H1 (cell line): ENCODE results near the gene AP2A2. TPM values are rescaled to one million over a fixed set of nuclear protein-coding genes. Genes with fewer than 3 reads are reported as not detected.

Experiments used
- BACH1 ChIP-seq: IDR thresholded peaks from 2 replicates; pipeline ENCODE4 v1.6.1; 2012; ENCODE audit warnings: low read length, improper control_type of control experiment
- CTBP2 ChIP-seq: IDR thresholded peaks from 2 replicates; pipeline ENCODE4 v1.7.0; 2011; ENCODE audit warnings: borderline replicate concordance, mild to moderate bottlenecking, moderate library complexity, mixed read lengths, low read length; ENCODE audit not compliant: insufficient read depth, insufficient read length
- polyA plus RNA-seq, 7 experiments: library from polyadenylated mRNA; depleted of rRNA in 3 of 7; stranded (reverse) in 5 of 7; unstranded in 2 of 7; fragments of >200 nt in 5 of 7; fragments of 200-250 nt in 2 of 7; gene quantifications; 1 replicate in 5 of 7; 2 replicates in 1 of 7; 4 replicates in 1 of 7; pipeline versions ENCODE4 v1.2.1 to v1.2.3, GENCODE V29; 2011 to 2013; ENCODE audit warnings: missing spikeins in 2 of 7, mixed read lengths in 2 of 7
- total RNA-seq: library from RNA; stranded (reverse); fragmentation: NEBNext Ultra II Directional; extraction: Animal tissue kit (Norgen Biotek cat#: 25700); gene quantifications from 2 replicates; pipeline ENCODE4 v1.2.1, GENCODE V29; 2021

AP2A2 gene
- total and polyA plus RNA-seq, 2 of the 8 experiments (the other 6 are each of a cell fraction or from before 2014, with no cell fraction given): 50.0 to 65.0 TPM

GRCh38 chr11:898143-898511 lies 27.5 kb upstream of the AP2A2 start (continued):
- TF ChIP-seq BACH1 (no peak), CTBP2 (no peak)
